ENCODE results near the gene FAF1.

Gene FAF1

GRCh38 chr1:50605186-50605875, 354.7 kb downstream of the FAF1 start:
- Histone ChIP-seq H3K9me3 (ENCODE audit: insufficient read depth, low read length) (no peaks in the 10 kb centered on the region), H3K9me2 (replicated peaks; ENCODE audit: insufficient read depth, low read length) (no peaks in the 10 kb centered on the region), H3F3A (ENCODE audit: insufficient read depth) (peaks cover 9% of the 10 kb centered on the region; the same call in 1 of the 2 replicates), H3K36me3 (ENCODE audit: low read length) (no peaks in the 10 kb centered on the region), H3K27me3 (ENCODE audit: low read length) (no peaks in the 10 kb centered on the region), H4K20me1 (ENCODE audit: low read depth, low read length) (no peaks in the 10 kb centered on the region), H3K4me3 (ENCODE audit: insufficient read depth, low read length, poor library complexity, severe bottlenecking) (no peak overlapping the region), H3K27ac (ENCODE audit: low read depth, low read length) (peak overlapping the region; percentile 33; the same call in 1 of the 2 replicates), H2AFZ (ENCODE audit: low read depth, low read length, severe bottlenecking) (no peak overlapping the region), H3K4me2 (ENCODE audit: low read depth, low read length, poor library complexity, severe bottlenecking) (no peak overlapping the region), H3K9ac (ENCODE audit: low read length) (no peak overlapping the region), H3K79me2 (ENCODE audit: insufficient read depth, low read length) (no peaks in the 10 kb centered on the region)
- peak; percentile 54 for TF ChIP-seq CTCF (IDR thresholded peaks at IDR 0.05; ENCODE audit: insufficient read depth, low read length, poor library complexity, severe bottlenecking)
- TF ChIP-seq EZH2phosphoT487 (conservative IDR thresholded peaks at IDR 0.05; ENCODE audit: low read length), result no peak

DNA sequence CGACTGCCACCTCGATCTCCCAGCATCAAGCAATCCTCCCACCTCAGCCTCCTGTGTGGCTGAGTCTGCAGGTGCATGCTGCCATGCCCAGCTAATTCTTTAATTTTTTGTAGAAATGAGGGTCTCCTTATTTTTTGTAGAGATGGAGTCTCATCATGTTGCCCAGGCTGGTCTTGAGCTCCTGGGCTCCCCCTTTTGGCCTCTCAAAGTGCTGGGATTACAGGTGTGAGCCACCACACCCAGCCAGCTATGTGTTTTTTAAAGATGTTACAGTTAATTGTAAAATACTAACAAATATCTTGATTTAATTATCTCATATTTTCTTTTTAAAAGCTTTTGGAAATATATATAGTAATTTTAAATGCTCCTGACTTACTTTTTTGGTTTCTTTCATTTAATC, 355.5 kb downstream of the FAF1 start:
- TF ChIP-seq CTCF (IDR thresholded peaks at IDR 0.05; ENCODE audit: insufficient read depth, low read length, poor library complexity, severe bottlenecking) (no peak), EZH2phosphoT487 (conservative IDR thresholded peaks at IDR 0.05; ENCODE audit: low read length) (no peak)
- H3K9ac ChIP-seq (ENCODE audit: low read length), result no peak overlapping the region
- no peak overlapping the region for H2AFZ ChIP-seq (ENCODE audit: low read depth, low read length, severe bottlenecking)
- no peak overlapping the region for H3K4me2 ChIP-seq (ENCODE audit: low read depth, low read length, poor library complexity, severe bottlenecking)
- no peaks in the 10 kb centered on the region for H3K27me3 ChIP-seq (ENCODE audit: low read length)
- no peaks in the 10 kb centered on the region for H3K9me3 ChIP-seq (ENCODE audit: insufficient read depth, low read length)
- H3K27ac ChIP-seq (ENCODE audit: low read depth, low read length), result no peak overlapping the region; the same call in none of the 2 replicates
- H3K36me3 ChIP-seq (ENCODE audit: low read length), result no peaks in the 10 kb centered on the region
- no peaks in the 10 kb centered on the region for H3K9me2 ChIP-seq (replicated peaks; ENCODE audit: insufficient read depth, low read length)
- H3K4me3 ChIP-seq (ENCODE audit: insufficient read depth, low read length, poor library complexity, severe bottlenecking), result no peak overlapping the region
- H4K20me1 ChIP-seq (ENCODE audit: low read depth, low read length), result no peaks in the 10 kb centered on the region
- H3K79me2 ChIP-seq (ENCODE audit: insufficient read depth, low read length), result no peaks in the 10 kb centered on the region
- H3F3A ChIP-seq (ENCODE audit: insufficient read depth), result peaks cover 14% of the 10 kb centered on the region; the same call in 1 of the 2 replicates

- H3K9ac ChIP-seq (ENCODE audit: low read length), result peak overlapping the region; percentile 13; the same call in 1 of the 2 replicates
- no peaks in the 10 kb centered on the region for H3K9me3 ChIP-seq (ENCODE audit: insufficient read depth, low read length)
- no peak overlapping the region for H2AFZ ChIP-seq (ENCODE audit: low read depth, low read length, severe bottlenecking)
- peaks cover 17% of the 10 kb centered on the region; the same call in 1 of the 2 replicates for H3F3A ChIP-seq (ENCODE audit: insufficient read depth)
- H3K27me3 ChIP-seq (ENCODE audit: low read length), result no peaks in the 10 kb centered on the region
- no peaks in the 10 kb centered on the region for H3K36me3 ChIP-seq (ENCODE audit: low read length)
- no peaks in the 10 kb centered on the region for H3K79me2 ChIP-seq (ENCODE audit: insufficient read depth, low read length)
- peak overlapping the region; percentile 20 for H3K4me2 ChIP-seq (ENCODE audit: low read depth, low read length, poor library complexity, severe bottlenecking)
- TF ChIP-seq CTCF (IDR thresholded peaks at IDR 0.05; ENCODE audit: insufficient read depth, low read length, poor library complexity, severe bottlenecking), result no peak
- TF ChIP-seq EZH2phosphoT487 (conservative IDR thresholded peaks at IDR 0.05; ENCODE audit: low read length), result no peak
- no peak overlapping the region for H3K4me3 ChIP-seq (ENCODE audit: insufficient read depth, low read length, poor library complexity, severe bottlenecking)
- H3K27ac ChIP-seq (ENCODE audit: low read depth, low read length), result peak overlapping the region; percentile 54
- no peaks in the 10 kb centered on the region for H3K9me2 ChIP-seq (replicated peaks; ENCODE audit: insufficient read depth, low read length)
- H4K20me1 ChIP-seq (ENCODE audit: low read depth, low read length), result no peaks in the 10 kb centered on the region
These were observed 356.5 kb downstream of the FAF1 start for GRCh38 chr1:50603274-50604271.
